Liver (tissue), 9 donors: ENCODE data around the gene ERVFRD-1. TPM values are rescaled to one million over a fixed set of nuclear protein-coding genes. Genes with fewer than 3 reads are reported as not detected.

ENCODE experiments used
- DNase-seq: peaks from one replicate; pipeline ENCODE4 v3.0.0-alpha.2; 2017; ENCODE audit warnings: low spot score
- H3K27ac ChIP-seq, 2 donors: one replicate each; pipeline ENCODE4 v1.7.0; 2013; ENCODE audit warnings: inconsistent platforms in 2 of 2, low read length in 2 of 2, control low read depth in 1 of 2, low read depth in 1 of 2, mild to moderate bottlenecking in 1 of 2
- H3K27me3 ChIP-seq, 4 donors: one replicate each; pipeline versions ENCODE4 v1.6.1 to v1.7.0; 2013; ENCODE audit warnings: low read length in 3 of 4, inconsistent platforms in 1 of 4, mild to moderate bottlenecking in 1 of 4, moderate library complexity in 1 of 4; ENCODE audit not compliant: control insufficient read depth in 4 of 4, insufficient read depth in 4 of 4
- H3K36me3 ChIP-seq, 4 donors: one replicate each; pipeline versions ENCODE4 v1.6.1 to v1.7.0; 2013; ENCODE audit warnings: low read length in 3 of 4, mild to moderate bottlenecking in 3 of 4, low read depth in 1 of 4, moderate library complexity in 1 of 4; ENCODE audit not compliant: control insufficient read depth in 4 of 4, insufficient read depth in 3 of 4
- H3K4me1 ChIP-seq, 4 donors: one replicate each; pipeline versions ENCODE4 v1.6.1 to v1.7.0; 2013; ENCODE audit warnings: low read length in 3 of 4, mild to moderate bottlenecking in 3 of 4, moderate library complexity in 1 of 4; ENCODE audit not compliant: control insufficient read depth in 4 of 4, insufficient read depth in 4 of 4
- H3K4me3 ChIP-seq, 3 donors: one replicate each; pipeline versions ENCODE4 v1.6.1 to v1.7.0; 2013; ENCODE audit warnings: low read length in 3 of 3, control low read depth in 1 of 3, low read depth in 1 of 3, mild to moderate bottlenecking in 1 of 3
- H3K9ac ChIP-seq, 2 donors: one replicate each; pipeline ENCODE4 v1.7.0; 2013; ENCODE audit warnings: low read length in 2 of 2, mild to moderate bottlenecking in 2 of 2, moderate library complexity in 2 of 2, control low read depth in 1 of 2, low read depth in 1 of 2
- H3K9me3 ChIP-seq, 4 donors: one replicate each; pipeline versions ENCODE4 v1.6.1 to v1.7.0; 2013; ENCODE audit warnings: low read length in 3 of 4; ENCODE audit not compliant: control insufficient read depth in 4 of 4
- CTCF ChIP-seq: fragments of 150-350 bp; IDR thresholded peaks from 2 replicates; pipeline ENCODE4 v1.5.1; 2017; ENCODE audit warnings: improper control_type of control experiment, low read depth, low read length; ENCODE audit not compliant: missing input control
- FOXA2 ChIP-seq: IDR thresholded peaks from 2 replicates; pipeline ENCODE4 v1.6.1; 2016; ENCODE audit warnings: antibody characterized with exemption
- NR2F2 ChIP-seq: IDR thresholded peaks from 2 replicates; pipeline ENCODE4 v1.6.1; 2016; ENCODE audit warnings: antibody characterized with exemption
- RAD21 ChIP-seq, 2 donors: IDR thresholded peaks; 2 replicates each; pipeline ENCODE4 v1.6.1; 2016; ENCODE audit warnings: antibody characterized with exemption in 2 of 2, mild to moderate bottlenecking in 2 of 2
- REST ChIP-seq: IDR thresholded peaks from 2 replicates; pipeline ENCODE4 v1.6.1; 2016; ENCODE audit warnings: antibody characterized with exemption, mild to moderate bottlenecking
- TAF1 ChIP-seq: conservative IDR thresholded peaks from 2 replicates; pipeline ENCODE4 v1.6.1; 2016; ENCODE audit warnings: antibody characterized with exemption, mild to moderate bottlenecking
- YY1 ChIP-seq: IDR thresholded peaks from 2 replicates; pipeline ENCODE4 v1.6.1; 2016; ENCODE audit warnings: antibody characterized with exemption, mild to moderate bottlenecking
- ZBTB33 ChIP-seq: IDR thresholded peaks from 2 replicates; pipeline ENCODE4 v1.6.1; 2016; ENCODE audit warnings: antibody characterized with exemption
- WGBS: extraction: QIAGEN DNeasy Blood & Tissue Kit; methylation state at CpG from one replicate; pipeline ENCODE4 v1.1.7; 2013; 5-methylcytosine and 5-hydroxymethylcytosine counted together
- polyA plus RNA-seq, 2 donors: library from polyadenylated mRNA; stranded (reverse) in 1 of 2; unstranded in 1 of 2; fragments of 200-250 nt in 1 of 2; fragments of >200 nt in 1 of 2; fragmentation: Nextera tagmentation in 1 of 2; extraction: Ambion mirVana in 1 of 2; gene quantifications; one replicate each; pipeline versions ENCODE4 v1.2.1 to v1.2.3, GENCODE V29; 2013 to 2015
- total RNA-seq, 2 donors: library from RNA; depleted of rRNA; stranded (reverse); fragments of >200 nt; gene quantifications; one replicate each; pipeline ENCODE4 v1.2.3, GENCODE V29; 2014
- donor health status: healthy.
- donor health status: healthy.
- donor health status: healthy.
- donor health status: healthy.
- donor health status: healthy.

Gene ERVFRD-1
- total and polyA plus RNA-seq, 4 donors: 0.07 to 0.28 (median 0.14) TPM; not detected in 1

GRCh38 chr6:11132194-11132888 lies 20.8 kb upstream of the ERVFRD-1 start:
- H3K9me3 ChIP-seq: no peaks in the 10 kb centered on the region
- peaks cover 0 to 14% (median 7%) of the 10 kb centered on the region in 4 donors for H3K36me3 ChIP-seq
- H3K4me3 ChIP-seq: no peak overlapping the region
- no peak for TF ChIP-seq ZBTB33
- TF ChIP-seq NR2F2: no peak
- no peak for TF ChIP-seq RAD21 (IDR thresholded peaks at IDR 0.05)
- H3K4me1 ChIP-seq: no peaks in the 10 kb centered on the region
- no peak for DNase-seq
- H3K27me3 ChIP-seq: no peaks in the 10 kb centered on the region
- 96% methylated on average over 6 of the region's 6 CpGs for WGBS
- no peak overlapping the region for H3K9ac ChIP-seq
- no peak overlapping the region for H3K27ac ChIP-seq

GRCh38 chr6:11130605-11131004 lies 19.1 kb upstream of the ERVFRD-1 start:
- TF ChIP-seq FOXA2 (no peak), YY1 (no peak), CTCF (no peak), ZBTB33 (no peak), REST (no peak), TAF1 (no peak)
- H3K4me1 ChIP-seq: no peaks in the 10 kb centered on the region
- H3K4me3 ChIP-seq: no peak overlapping the region
- DNase-seq: no peak
- H3K9ac ChIP-seq: no peak overlapping the region
- H3K9me3 ChIP-seq: no peaks in the 10 kb centered on the region
- H3K27me3 ChIP-seq: no peaks in the 10 kb centered on the region
- peaks cover 0 to 10% (median 7%) of the 10 kb centered on the region in 4 donors for H3K36me3 ChIP-seq
- no peak overlapping the region for H3K27ac ChIP-seq
